A673 (cell line): ENCODE data around the gene HIGD1A. TPM values are rescaled to one million over a fixed set of nuclear protein-coding genes. Genes with fewer than 3 reads are reported as not detected.
A peak's percentile ranks its signal among the peaks of the same experiment; 100 is the strongest.

ENCODE experiments used
- BruUV-seq: library from RNA; stranded (reverse); fragments of 400-500 nt; replicated peaks from 2 replicates; lab custom pipeline; 2021; lab: Mats Ljungman, UMichigan
- CTCF ChIA-PET: fragments of 300-600 bp; sonication (Branson Sonifier 250); formaldehyde crosslinking; loops from one replicate; lab custom pipeline; 2022; ENCODE audit warnings: antibody characterized with exemption; lab: Charles Lee
- POLR2A ChIA-PET: fragments of 300-600 bp; sonication (Branson Sonifier 250); formaldehyde crosslinking; loops from one replicate; lab custom pipeline; 2022; ENCODE audit warnings: antibody characterized with exemption; ENCODE audit not compliant: low non-redundant PET; lab: Charles Lee
- DNase-seq: peaks from one replicate; pipeline ENCODE4 v3.0.0-alpha.2; 2015; ENCODE audit warnings: low spot score
- H3K27ac ChIP-seq: fragments of 200-600 bp; sonication (generic); 2 replicates; pipeline ENCODE4 v1.5.1; 2016; ENCODE audit warnings: mixed run types, low read depth, mild to moderate bottlenecking, mixed read lengths, antibody characterized with exemption, low read length; ENCODE audit not compliant: poor library complexity, severe bottlenecking
- H3K27me3 ChIP-seq: fragments of 200-600 bp; sonication (generic); replicated peaks from 2 replicates; pipeline ENCODE4 v1.6.1; 2017; ENCODE audit warnings: mixed run types, low read depth, mild to moderate bottlenecking, mixed read lengths, antibody characterized with exemption, low read length; ENCODE audit not compliant: insufficient read depth, poor library complexity
- H3K36me3 ChIP-seq: fragments of 200-600 bp; sonication (generic); 2 replicates; pipeline ENCODE4 v1.6.1; 2016; ENCODE audit warnings: mixed run types, mild to moderate bottlenecking, mixed read lengths, antibody characterized with exemption, low read length; ENCODE audit not compliant: insufficient read depth, poor library complexity, severe bottlenecking
- H3K4me1 ChIP-seq: fragments of 200-600 bp; sonication (generic); 2 replicates; pipeline ENCODE4 v1.6.1; 2017; ENCODE audit warnings: mixed run types, mild to moderate bottlenecking, mixed read lengths, antibody characterized with exemption, low read length; ENCODE audit not compliant: insufficient read depth, poor library complexity, severe bottlenecking
- H3K4me3 ChIP-seq: fragments of 200-600 bp; sonication (generic); 2 replicates; pipeline ENCODE4 v1.5.1; 2016; ENCODE audit warnings: low read depth, mixed run types, mild to moderate bottlenecking, mixed read lengths, low read length; ENCODE audit not compliant: poor library complexity, severe bottlenecking
- H3K9me3 ChIP-seq: fragments of 200-600 bp; sonication (generic); 2 replicates; pipeline ENCODE4 v1.6.1; 2016; ENCODE audit warnings: mixed run types, low read depth, mild to moderate bottlenecking, mixed read lengths, antibody characterized with exemption, low read length; ENCODE audit not compliant: poor library complexity, severe bottlenecking
- CTCF ChIP-seq: fragments of 300-800, 200-600 bp; sonication (generic); conservative IDR thresholded peaks from 2 replicates; pipeline ENCODE4 v1.5.1; 2017; ENCODE audit warnings: low read depth, mild to moderate bottlenecking, antibody characterized with exemption, low read length, moderate library complexity, mixed read lengths
- EZH2 ChIP-seq: fragments of 200-600 bp; sonication (generic); IDR thresholded peaks from 2 replicates; pipeline ENCODE4 v1.6.1; 2017; ENCODE audit warnings: borderline replicate concordance, low read depth, mild to moderate bottlenecking, mixed read lengths, antibody characterized with exemption, low read length; ENCODE audit not compliant: poor library complexity, severe bottlenecking
- intact Hi-C: fragments of 100-400 bp; cut with micrococcal nuclease; formaldehyde crosslinking; loops from one replicate; pipeline ENCODE4 v1.10.0; 2022; ENCODE audit not compliant: unreplicated experiment
- total RNA-seq: library from RNA; stranded (reverse); gene quantifications from 2 replicates; pipeline ENCODE4 v1.2.3, GENCODE V29; 2021

Gene HIGD1A
- total RNA-seq, 1 experiment from 2014 or later = 50.6 TPM

- peak; percentile 39 for DNase-seq
- no peaks in the 10 kb centered on the region for H3K9me3 ChIP-seq
- H3K27me3 ChIP-seq = no peaks in the 10 kb centered on the region
- H3K4me3 ChIP-seq = no peak overlapping the region
- no peaks in the 10 kb centered on the region for H3K36me3 ChIP-seq
- POLR2A ChIA-PET = no interaction called here
- H3K27ac ChIP-seq = no peak overlapping the region
- intact Hi-C loops = loop anchor here (10.0 kb wide), 1 partner anchor 173 kb away; no protein-coding TSS in a partner anchor
- H3K4me1 ChIP-seq = peaks cover 6% of the 10 kb centered on the region
- no peak for TF ChIP-seq CTCF
- TF ChIP-seq EZH2 = no peak
- CTCF ChIA-PET = no interaction called here
- no TSS peak for BruUV-seq
These were observed 56.7 kb downstream of the HIGD1A start for GRCh38 chr3:42747581-42747980.

GRCh38 chr3:42746455-42747450 lies 57.5 kb downstream of the HIGD1A start:
- CTCF ChIA-PET = no interaction called here
- TF ChIP-seq CTCF (no peak), EZH2 (no peak)
- no TSS peak for BruUV-seq
- H3K27ac ChIP-seq = no peak overlapping the region
- H3K27me3 ChIP-seq = no peaks in the 10 kb centered on the region
- POLR2A ChIA-PET = no interaction called here
- H3K36me3 ChIP-seq = no peaks in the 10 kb centered on the region
- H3K4me3 ChIP-seq = no peak overlapping the region
- intact Hi-C loops = loop anchor here (10.0 kb wide), 1 partner anchor 172 kb away; no protein-coding TSS in a partner anchor
- no peak for DNase-seq
- no peaks in the 10 kb centered on the region for H3K9me3 ChIP-seq
- peaks cover 6% of the 10 kb centered on the region for H3K4me1 ChIP-seq

GRCh38 chr3:42745776-42746454 lies 58.4 kb downstream of the HIGD1A start:
- Histone ChIP-seq H3K9me3 (no peaks in the 10 kb centered on the region), H3K4me3 (no peak overlapping the region), H3K36me3 (no peaks in the 10 kb centered on the region), H3K27ac (no peak overlapping the region), H3K27me3 (no peaks in the 10 kb centered on the region), H3K4me1 (peaks cover 6% of the 10 kb centered on the region)
- intact Hi-C loops = loop anchor here (10.0 kb wide), 1 partner anchor 171 kb away; no protein-coding TSS in a partner anchor
- CTCF ChIA-PET = interaction anchor here (0.8 kb wide), 1 partner anchor 209 kb away, joined by 3 read pairs; no protein-coding TSS in a partner anchor
- no peak for DNase-seq
- POLR2A ChIA-PET = no interaction called here
- TF ChIP-seq CTCF (no peak), EZH2 (no peak)
- no TSS peak for BruUV-seq
